ENCODE data around the gene BCAR1.
"Not testable (repeated sequence)": the region's sequence is repeated elsewhere in the genome, so short reads cannot be mapped to it uniquely, and the experiment has no call there.

DNA sequence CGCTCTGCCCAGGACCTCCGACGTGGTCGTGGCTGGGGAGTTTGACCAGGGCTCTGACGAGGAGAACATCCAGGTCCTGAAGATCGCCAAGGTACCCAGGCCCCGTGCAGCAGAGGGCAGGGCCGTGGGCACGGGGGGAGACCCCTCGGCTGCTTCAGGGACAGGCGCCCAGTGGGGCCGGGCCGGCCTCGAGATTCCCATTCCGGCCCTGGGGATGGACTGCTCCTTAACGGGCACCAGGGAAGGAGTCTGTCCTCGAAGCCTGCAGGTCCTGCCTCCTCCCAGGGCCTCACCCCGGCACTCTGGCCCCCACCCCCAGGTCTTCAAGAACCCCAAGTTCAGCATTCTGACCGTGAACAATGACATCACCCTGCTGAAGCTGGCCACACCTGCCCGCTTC is 28.3 kb downstream of the BCAR1 start:
- TF ChIP-seq, protein P1, sequence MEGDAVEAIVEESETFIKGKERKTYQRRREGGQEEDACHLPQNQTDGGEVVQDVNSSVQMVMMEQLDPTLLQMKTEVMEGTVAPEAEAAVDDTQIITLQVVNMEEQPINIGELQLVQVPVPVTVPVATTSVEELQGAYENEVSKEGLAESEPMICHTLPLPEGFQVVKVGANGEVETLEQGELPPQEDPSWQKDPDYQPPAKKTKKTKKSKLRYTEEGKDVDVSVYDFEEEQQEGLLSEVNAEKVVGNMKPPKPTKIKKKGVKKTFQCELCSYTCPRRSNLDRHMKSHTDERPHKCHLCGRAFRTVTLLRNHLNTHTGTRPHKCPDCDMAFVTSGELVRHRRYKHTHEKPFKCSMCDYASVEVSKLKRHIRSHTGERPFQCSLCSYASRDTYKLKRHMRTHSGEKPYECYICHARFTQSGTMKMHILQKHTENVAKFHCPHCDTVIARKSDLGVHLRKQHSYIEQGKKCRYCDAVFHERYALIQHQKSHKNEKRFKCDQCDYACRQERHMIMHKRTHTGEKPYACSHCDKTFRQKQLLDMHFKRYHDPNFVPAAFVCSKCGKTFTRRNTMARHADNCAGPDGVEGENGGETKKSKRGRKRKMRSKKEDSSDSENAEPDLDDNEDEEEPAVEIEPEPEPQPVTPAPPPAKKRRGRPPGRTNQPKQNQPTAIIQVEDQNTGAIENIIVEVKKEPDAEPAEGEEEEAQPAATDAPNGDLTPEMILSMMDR (IDR thresholded peaks at IDR 0.05; ENCODE audit: poor library complexity, severe bottlenecking): not testable (repeated sequence)
- not testable (repeated sequence) for TF ChIP-seq EP300 (conservative IDR thresholded peaks at IDR 0.05; ENCODE audit: poor library complexity, severe bottlenecking); EZH2 (IDR thresholded peaks at IDR 0.05; ENCODE audit: borderline replicate concordance, insufficient read depth, low read length, poor library complexity, severe bottlenecking); RAD21 (conservative IDR thresholded peaks at IDR 0.05); TAF1 (IDR thresholded peaks at IDR 0.05; ENCODE audit: low read depth); POLR2AphosphoS5 (IDR thresholded peaks at IDR 0.05)
- TF ChIP-seq, protein P2, sequence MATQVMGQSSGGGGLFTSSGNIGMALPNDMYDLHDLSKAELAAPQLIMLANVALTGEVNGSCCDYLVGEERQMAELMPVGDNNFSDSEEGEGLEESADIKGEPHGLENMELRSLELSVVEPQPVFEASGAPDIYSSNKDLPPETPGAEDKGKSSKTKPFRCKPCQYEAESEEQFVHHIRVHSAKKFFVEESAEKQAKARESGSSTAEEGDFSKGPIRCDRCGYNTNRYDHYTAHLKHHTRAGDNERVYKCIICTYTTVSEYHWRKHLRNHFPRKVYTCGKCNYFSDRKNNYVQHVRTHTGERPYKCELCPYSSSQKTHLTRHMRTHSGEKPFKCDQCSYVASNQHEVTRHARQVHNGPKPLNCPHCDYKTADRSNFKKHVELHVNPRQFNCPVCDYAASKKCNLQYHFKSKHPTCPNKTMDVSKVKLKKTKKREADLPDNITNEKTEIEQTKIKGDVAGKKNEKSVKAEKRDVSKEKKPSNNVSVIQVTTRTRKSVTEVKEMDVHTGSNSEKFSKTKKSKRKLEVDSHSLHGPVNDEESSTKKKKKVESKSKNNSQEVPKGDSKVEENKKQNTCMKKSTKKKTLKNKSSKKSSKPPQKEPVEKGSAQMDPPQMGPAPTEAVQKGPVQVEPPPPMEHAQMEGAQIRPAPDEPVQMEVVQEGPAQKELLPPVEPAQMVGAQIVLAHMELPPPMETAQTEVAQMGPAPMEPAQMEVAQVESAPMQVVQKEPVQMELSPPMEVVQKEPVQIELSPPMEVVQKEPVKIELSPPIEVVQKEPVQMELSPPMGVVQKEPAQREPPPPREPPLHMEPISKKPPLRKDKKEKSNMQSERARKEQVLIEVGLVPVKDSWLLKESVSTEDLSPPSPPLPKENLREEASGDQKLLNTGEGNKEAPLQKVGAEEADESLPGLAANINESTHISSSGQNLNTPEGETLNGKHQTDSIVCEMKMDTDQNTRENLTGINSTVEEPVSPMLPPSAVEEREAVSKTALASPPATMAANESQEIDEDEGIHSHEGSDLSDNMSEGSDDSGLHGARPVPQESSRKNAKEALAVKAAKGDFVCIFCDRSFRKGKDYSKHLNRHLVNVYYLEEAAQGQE (IDR thresholded peaks at IDR 0.05; ENCODE audit: borderline replicate concordance): not testable (repeated sequence)

Measured in neural cell (in vitro differentiated cells).